HCT116 (cell line): ENCODE measurements around the gene TOX3. TPM values are rescaled to one million over a fixed set of nuclear protein-coding genes. Genes with fewer than 3 reads are reported as not detected.

ENCODE experiments used
- ATAC-seq: fragments of 200-7000 bp; cut with Tn5 transposase; 2 replicates; pipeline ENCODE4 v1.9.1; 2020; ENCODE audit warnings: mild to moderate bottlenecking, moderate library complexity
- BruUV-seq: library from RNA; stranded (reverse); fragments of 400-500 nt; replicated peaks from 2 replicates; lab custom pipeline; 2021; lab: Mats Ljungman, UMichigan
- CTCF ChIA-PET: fragments of 300-600 bp; sonication (Branson Sonifier 250); formaldehyde crosslinking; loops from one replicate; lab custom pipeline; 2021; ENCODE audit warnings: antibody characterized with exemption; lab: Charles Lee
- POLR2A ChIA-PET: fragments of 300-600, 350-600 bp; sonication (Branson Sonifier 250); formaldehyde crosslinking; loops from one replicate; lab custom pipeline; 2021; ENCODE audit warnings: antibody characterized with exemption; lab: Charles Lee
- RAD21 ChIA-PET, 2 experiments: fragments of 300-600 bp; sonication (Branson Sonifier 250); formaldehyde crosslinking; loops; one replicate each; lab custom pipeline; 2023; ENCODE audit warnings: low total read pairs in 2 of 2; ENCODE audit not compliant: uncharacterized antibody in 2 of 2, unreplicated experiment in 2 of 2, low non-redundant PET in 1 of 2; lab: Charles Lee
- DNase-seq: peaks from one replicate; pipeline ENCODE4 v3.0.0-alpha.2; 2010; ENCODE audit warnings: low read depth, low spot score
- H2AFZ ChIP-seq: fragments of 200-600 bp; shearing (Covaris generic), sonication (generic); 2 replicates; pipeline ENCODE4 v1.6.1; 2017; ENCODE audit warnings: low read depth, mixed run types, mixed read lengths, antibody characterized with exemption, low read length; ENCODE audit not compliant: poor library complexity, severe bottlenecking
- H3K27ac ChIP-seq: 2 replicates; pipeline ENCODE4 v1.5.1; 2012; ENCODE audit warnings: low read depth, low read length
- H3K27me3 ChIP-seq: fragments of 200-600 bp; sonication (generic); 2 replicates; pipeline ENCODE4 v1.6.1; 2016; ENCODE audit warnings: mixed run types, low read length, mixed read lengths; ENCODE audit not compliant: insufficient read depth
- H3K36me3 ChIP-seq, 2 experiments: fragments of 200-500 bp in 1 of 2; fragments of 200-600 bp in 1 of 2; sonication (Bioruptor generic) in 1 of 2; sonication (generic) in 1 of 2; 2 replicates each; pipeline versions ENCODE4 v1.5.1 to v1.6.1; 2014 to 2016; ENCODE audit warnings: low read length in 2 of 2, inconsistent platforms in 1 of 2, mixed read lengths in 1 of 2, mixed run types in 1 of 2; ENCODE audit not compliant: insufficient read depth in 2 of 2, control insufficient read depth in 1 of 2
- H3K4me1 ChIP-seq, 2 experiments: fragments of 200-600 bp in 1 of 2; sonication (generic) in 1 of 2; 2 replicates each; pipeline versions ENCODE4 v1.5.1 to v1.6.1; 2012 to 2017; ENCODE audit warnings: low read length in 2 of 2, inconsistent platforms in 1 of 2, mild to moderate bottlenecking in 1 of 2, mixed read lengths in 1 of 2, mixed run types in 1 of 2, moderate library complexity in 1 of 2; ENCODE audit not compliant: insufficient read depth in 2 of 2, control insufficient read depth in 1 of 2
- H3K4me2 ChIP-seq: fragments of 200-600 bp; sonication (generic); 2 replicates; pipeline ENCODE4 v1.6.1; 2017; ENCODE audit warnings: mixed run types, low read length, mixed read lengths
- H3K4me3 ChIP-seq, 2 experiments: fragments of 200-600 bp in 1 of 2; sonication (generic) in 1 of 2; replicated peaks in 1 of 2; 2 replicates each; pipeline ENCODE4 v1.5.1; 2011 to 2016; ENCODE audit warnings: low read length in 2 of 2, control low read depth in 1 of 2, low read depth in 1 of 2, mild to moderate bottlenecking in 1 of 2, mixed read lengths in 1 of 2, mixed run types in 1 of 2
- H3K79me2 ChIP-seq: fragments of 200-600 bp; sonication (generic); 2 replicates; pipeline ENCODE4 v1.6.1; 2017; ENCODE audit warnings: mild to moderate bottlenecking, mixed run types, low read length, moderate library complexity, mixed read lengths; ENCODE audit not compliant: insufficient read depth
- H3K9ac ChIP-seq: fragments of 200-600 bp; sonication (generic); 2 replicates; pipeline ENCODE4 v1.6.1; 2016; ENCODE audit warnings: low read length, mixed read lengths
- H3K9me2 ChIP-seq: fragments of 200-600 bp; sonication (generic), shearing (Covaris generic); 2 replicates; pipeline ENCODE4 v1.6.1; 2017; ENCODE audit warnings: mixed run types, mild to moderate bottlenecking, moderate library complexity; ENCODE audit not compliant: insufficient read depth
- H3K9me3 ChIP-seq, 2 experiments: fragments of 200-500 bp in 1 of 2; fragments of 200-600 bp in 1 of 2; sonication (Bioruptor generic) in 1 of 2; sonication (generic) in 1 of 2; 2 replicates each; pipeline ENCODE4 v1.6.1; 2014 to 2017; ENCODE audit warnings: low read length in 2 of 2, mixed read lengths in 2 of 2, inconsistent platforms in 1 of 2, low read depth in 1 of 2, mild to moderate bottlenecking in 1 of 2, mixed run types in 1 of 2, moderate library complexity in 1 of 2; ENCODE audit not compliant: control insufficient read depth in 1 of 2, insufficient read depth in 1 of 2
- H4K20me1 ChIP-seq: fragments of 200-600 bp; sonication (generic), shearing (Covaris generic); 2 replicates; pipeline ENCODE4 v1.6.1; 2017; ENCODE audit warnings: mixed run types, mild to moderate bottlenecking, moderate library complexity; ENCODE audit not compliant: insufficient read depth
- ATF3 ChIP-seq: IDR thresholded peaks from 2 replicates; pipeline ENCODE4 v1.6.1; 2012
- CBX3 ChIP-seq: IDR thresholded peaks from 2 replicates; pipeline ENCODE4 v1.6.1; 2012; ENCODE audit warnings: low read depth
- CTCF ChIP-seq, 3 experiments: fragments of 200-600 bp in 1 of 3; sonication (generic) in 1 of 3; IDR thresholded peaks in 2 of 3; conservative IDR thresholded peaks in 1 of 3; 2 replicates each; pipeline ENCODE4 v1.5.1; 2012 to 2017; ENCODE audit warnings: low read depth in 2 of 3, low read length in 2 of 3, antibody characterized with exemption in 1 of 3, borderline replicate concordance in 1 of 3, control low read depth in 1 of 3, mild to moderate bottlenecking in 1 of 3, mixed read lengths in 1 of 3, mixed run types in 1 of 3, moderate library complexity in 1 of 3; ENCODE audit not compliant: insufficient read depth in 1 of 3
- EGR1 ChIP-seq: IDR thresholded peaks from 2 replicates; pipeline ENCODE4 v1.6.1; 2012; ENCODE audit warnings: low read depth
- FOSL1 ChIP-seq: IDR thresholded peaks from 2 replicates; pipeline ENCODE4 v1.6.1; 2012; ENCODE audit warnings: low read depth
- JUND ChIP-seq: IDR thresholded peaks from 2 replicates; pipeline ENCODE4 v1.6.1; 2012
- POLR2A ChIP-seq: IDR thresholded peaks from 2 replicates; pipeline ENCODE4 v1.7.0; 2011; ENCODE audit warnings: borderline replicate concordance; ENCODE audit not compliant: insufficient read depth, insufficient read length; ENCODE audit errors: extremely low read depth
- POLR2AphosphoS5 ChIP-seq: IDR thresholded peaks from 2 replicates; pipeline ENCODE4 v1.6.1; 2011; ENCODE audit warnings: mild to moderate bottlenecking, low read depth, low read length, moderate library complexity
- RAD21 ChIP-seq: IDR thresholded peaks from 2 replicates; pipeline ENCODE4 v1.6.1; 2012; ENCODE audit warnings: low read depth, mild to moderate bottlenecking
- REST ChIP-seq: IDR thresholded peaks from 2 replicates; pipeline ENCODE4 v1.6.1; 2012; ENCODE audit warnings: low read depth
- SIN3A ChIP-seq: IDR thresholded peaks from 2 replicates; pipeline ENCODE4 v1.6.1; 2012; ENCODE audit warnings: low read depth
- SP1 ChIP-seq: IDR thresholded peaks from 2 replicates; pipeline ENCODE4 v1.6.1; 2012; ENCODE audit warnings: low read depth
- SRF ChIP-seq: IDR thresholded peaks from 2 replicates; pipeline ENCODE4 v1.6.1; 2012; ENCODE audit warnings: low read depth
- TCF7L2 ChIP-seq: IDR thresholded peaks from 2 replicates; pipeline ENCODE4 v1.7.0; 2011; ENCODE audit warnings: borderline replicate concordance, inconsistent platforms; ENCODE audit not compliant: insufficient read depth, insufficient read length; ENCODE audit errors: extremely low read depth
- YY1 ChIP-seq: IDR thresholded peaks from 2 replicates; pipeline ENCODE4 v1.6.1; 2011; ENCODE audit warnings: low read length, low read depth, moderate library complexity, mild to moderate bottlenecking; ENCODE audit not compliant: insufficient replicate concordance; ENCODE audit errors: extremely low read depth
- ZNF274 ChIP-seq: fragments of 200-500 bp; sonication (Bioruptor generic); IDR thresholded peaks from 2 replicates; pipeline ENCODE4 v1.6.1; 2014; ENCODE audit warnings: mild to moderate bottlenecking, low read depth, low read length, inconsistent platforms
- intact Hi-C: fragments of 100-400 bp; cut with micrococcal nuclease; formaldehyde crosslinking; loops from 2 replicates; pipeline ENCODE4 v1.10.0; 2022
- total RNA-seq: library from RNA; stranded (reverse); gene quantifications from one replicate; pipeline ENCODE4 v1.2.1, GENCODE V29; 2021; ENCODE audit not compliant: unreplicated experiment
- TF ChIP-seq, protein P1 (sequence below): IDR thresholded peaks from 2 replicates; pipeline ENCODE4 v1.6.1; 2011; ENCODE audit warnings: mild to moderate bottlenecking, low read length, moderate library complexity; ENCODE audit not compliant: insufficient replicate concordance; ENCODE audit errors: extremely low read depth
- TF ChIP-seq, protein P2 (sequence below): IDR thresholded peaks from 2 replicates; pipeline ENCODE4 v1.6.1; 2012

Gene TOX3
- total RNA-seq, 1 experiment from 2014 or later, result not detected

- no peak overlapping the region for H3K4me2 ChIP-seq
- no peaks in the 10 kb centered on the region for H3K27me3 ChIP-seq
- H3K9me3 ChIP-seq, result peaks cover 3 to 11% of the 10 kb centered on the region in 2 experiments; a peak in 2 of 4 replicates
- TF ChIP-seq JUND (no peak), CBX3 (no peak), REST (no peak), FOSL1 (no peak), SRF (no peak), CTCF (IDR thresholded peaks at IDR 0.05 in 2 of 3, conservative IDR thresholded peaks at IDR 0.05 in 1 of 3; ENCODE audit: borderline replicate concordance in 1 of 3, insufficient read depth in 1 of 3, low read depth in 2 of 3, low read length in 2 of 3) (no peak), POLR2AphosphoS5 (no peak), SP1 (no peak), SIN3A (no peak), EGR1 (no peak), TCF7L2 (no peak), YY1 (no peak), ATF3 (no peak), POLR2A (no peak), ZNF274 (no peak), RAD21 (no peak)
- TF ChIP-seq, protein P1, sequence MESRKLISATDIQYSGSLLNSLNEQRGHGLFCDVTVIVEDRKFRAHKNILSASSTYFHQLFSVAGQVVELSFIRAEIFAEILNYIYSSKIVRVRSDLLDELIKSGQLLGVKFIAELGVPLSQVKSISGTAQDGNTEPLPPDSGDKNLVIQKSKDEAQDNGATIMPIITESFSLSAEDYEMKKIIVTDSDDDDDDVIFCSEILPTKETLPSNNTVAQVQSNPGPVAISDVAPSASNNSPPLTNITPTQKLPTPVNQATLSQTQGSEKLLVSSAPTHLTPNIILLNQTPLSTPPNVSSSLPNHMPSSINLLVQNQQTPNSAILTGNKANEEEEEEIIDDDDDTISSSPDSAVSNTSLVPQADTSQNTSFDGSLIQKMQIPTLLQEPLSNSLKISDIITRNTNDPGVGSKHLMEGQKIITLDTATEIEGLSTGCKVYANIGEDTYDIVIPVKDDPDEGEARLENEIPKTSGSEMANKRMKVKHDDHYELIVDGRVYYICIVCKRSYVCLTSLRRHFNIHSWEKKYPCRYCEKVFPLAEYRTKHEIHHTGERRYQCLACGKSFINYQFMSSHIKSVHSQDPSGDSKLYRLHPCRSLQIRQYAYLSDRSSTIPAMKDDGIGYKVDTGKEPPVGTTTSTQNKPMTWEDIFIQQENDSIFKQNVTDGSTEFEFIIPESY, result no peak
- TF ChIP-seq, protein P2, sequence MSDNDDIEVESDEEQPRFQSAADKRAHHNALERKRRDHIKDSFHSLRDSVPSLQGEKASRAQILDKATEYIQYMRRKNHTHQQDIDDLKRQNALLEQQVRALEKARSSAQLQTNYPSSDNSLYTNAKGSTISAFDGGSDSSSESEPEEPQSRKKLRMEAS, result no peak
- no peak overlapping the region for H3K9ac ChIP-seq
- ATAC-seq, result no peak
- intact Hi-C loops, result no loop called here
- H3K4me3 ChIP-seq, result no peak overlapping the region
- no peaks in the 10 kb centered on the region for H3K79me2 ChIP-seq
- POLR2A ChIA-PET, result no interaction called here
- H4K20me1 ChIP-seq, result no peaks in the 10 kb centered on the region
- DNase-seq, result no peak
- H3K27ac ChIP-seq, result no peak overlapping the region
- H3K9me2 ChIP-seq, result no peaks in the 10 kb centered on the region
- H3K4me1 ChIP-seq, result no peaks in the 10 kb centered on the region
- RAD21 ChIA-PET, result no interaction called here
- no peaks in the 10 kb centered on the region for H3K36me3 ChIP-seq
- BruUV-seq, result no TSS peak
- CTCF ChIA-PET, result no interaction called here
- H2AFZ ChIP-seq, result no peak overlapping the region
Observed at GRCh38 chr16:52462816-52463215, 84.1 kb downstream of the TOX3 start.
